Fibroblast of mammary gland (primary cell): ENCODE results near the gene PPFIBP1.

Experiments
- DNase-seq: peaks from one replicate; pipeline ENCODE4 v3.0.0-alpha.2; 2010; ENCODE audit warnings: low read depth
- H3K4me3 ChIP-seq: 2 replicates; pipeline ENCODE4 v1.5.1; 2011; ENCODE audit warnings: low read depth, mild to moderate bottlenecking, low read length, moderate library complexity; ENCODE audit not compliant: control insufficient read depth
- TF ChIP-seq, protein P1 (sequence below): conservative IDR thresholded peaks from 2 replicates; pipeline ENCODE4 v1.5.1; 2011; ENCODE audit warnings: low read depth, low read length, inconsistent platforms; ENCODE audit not compliant: control insufficient read depth, insufficient read depth

The PPFIBP1 gene

GRCh38 chr12:27707216-27707615, 183.2 kb downstream of the PPFIBP1 start:
- TF ChIP-seq, protein P1, sequence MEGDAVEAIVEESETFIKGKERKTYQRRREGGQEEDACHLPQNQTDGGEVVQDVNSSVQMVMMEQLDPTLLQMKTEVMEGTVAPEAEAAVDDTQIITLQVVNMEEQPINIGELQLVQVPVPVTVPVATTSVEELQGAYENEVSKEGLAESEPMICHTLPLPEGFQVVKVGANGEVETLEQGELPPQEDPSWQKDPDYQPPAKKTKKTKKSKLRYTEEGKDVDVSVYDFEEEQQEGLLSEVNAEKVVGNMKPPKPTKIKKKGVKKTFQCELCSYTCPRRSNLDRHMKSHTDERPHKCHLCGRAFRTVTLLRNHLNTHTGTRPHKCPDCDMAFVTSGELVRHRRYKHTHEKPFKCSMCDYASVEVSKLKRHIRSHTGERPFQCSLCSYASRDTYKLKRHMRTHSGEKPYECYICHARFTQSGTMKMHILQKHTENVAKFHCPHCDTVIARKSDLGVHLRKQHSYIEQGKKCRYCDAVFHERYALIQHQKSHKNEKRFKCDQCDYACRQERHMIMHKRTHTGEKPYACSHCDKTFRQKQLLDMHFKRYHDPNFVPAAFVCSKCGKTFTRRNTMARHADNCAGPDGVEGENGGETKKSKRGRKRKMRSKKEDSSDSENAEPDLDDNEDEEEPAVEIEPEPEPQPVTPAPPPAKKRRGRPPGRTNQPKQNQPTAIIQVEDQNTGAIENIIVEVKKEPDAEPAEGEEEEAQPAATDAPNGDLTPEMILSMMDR = no peak
- H3K4me3 ChIP-seq = no peak overlapping the region
- no peak for DNase-seq

DNA sequence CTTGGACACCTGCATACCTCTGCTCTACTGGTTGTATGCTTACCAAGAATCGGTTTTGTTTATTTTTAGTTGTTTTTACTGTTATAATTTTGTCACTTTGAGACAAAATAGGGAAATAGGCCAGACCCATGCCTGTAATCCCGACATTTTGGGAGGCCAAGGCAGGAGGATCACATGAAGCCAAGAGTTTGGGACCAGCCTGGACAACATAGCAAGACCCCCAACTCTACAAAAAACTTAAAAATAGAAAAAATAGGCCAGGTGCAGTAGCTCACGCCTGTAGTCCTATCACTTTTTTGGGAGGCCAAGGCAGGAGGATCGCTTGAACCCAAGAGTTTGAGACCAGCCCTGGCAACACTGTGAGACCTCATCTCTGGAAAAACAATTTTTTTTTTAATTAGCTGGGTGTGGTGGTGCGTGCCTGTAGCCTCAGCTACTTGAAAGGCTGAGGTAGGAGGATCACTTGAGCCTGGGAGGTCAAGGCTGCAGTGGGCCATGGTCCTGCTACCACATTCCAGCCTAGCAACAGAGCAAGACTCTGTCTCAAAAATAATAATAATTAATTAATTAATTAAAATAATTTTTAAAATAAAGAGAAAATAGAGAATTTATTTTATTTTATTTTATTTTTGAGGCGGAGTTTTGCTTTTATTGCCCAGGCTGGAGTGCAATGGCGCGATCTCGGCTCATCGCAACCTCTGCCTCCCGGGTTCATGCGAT, 185.4 kb downstream of the PPFIBP1 start:
- DNase-seq = no peak
- no peak overlapping the region for H3K4me3 ChIP-seq
- TF ChIP-seq, protein P1 = no peak

GRCh38 chr12:27709932-27710591, 186.1 kb downstream of the PPFIBP1 start:
- TF ChIP-seq, protein P1 = no peak
- DNase-seq = peak; percentile 68
- H3K4me3 ChIP-seq = peak overlapping the region; percentile 99

DNA sequence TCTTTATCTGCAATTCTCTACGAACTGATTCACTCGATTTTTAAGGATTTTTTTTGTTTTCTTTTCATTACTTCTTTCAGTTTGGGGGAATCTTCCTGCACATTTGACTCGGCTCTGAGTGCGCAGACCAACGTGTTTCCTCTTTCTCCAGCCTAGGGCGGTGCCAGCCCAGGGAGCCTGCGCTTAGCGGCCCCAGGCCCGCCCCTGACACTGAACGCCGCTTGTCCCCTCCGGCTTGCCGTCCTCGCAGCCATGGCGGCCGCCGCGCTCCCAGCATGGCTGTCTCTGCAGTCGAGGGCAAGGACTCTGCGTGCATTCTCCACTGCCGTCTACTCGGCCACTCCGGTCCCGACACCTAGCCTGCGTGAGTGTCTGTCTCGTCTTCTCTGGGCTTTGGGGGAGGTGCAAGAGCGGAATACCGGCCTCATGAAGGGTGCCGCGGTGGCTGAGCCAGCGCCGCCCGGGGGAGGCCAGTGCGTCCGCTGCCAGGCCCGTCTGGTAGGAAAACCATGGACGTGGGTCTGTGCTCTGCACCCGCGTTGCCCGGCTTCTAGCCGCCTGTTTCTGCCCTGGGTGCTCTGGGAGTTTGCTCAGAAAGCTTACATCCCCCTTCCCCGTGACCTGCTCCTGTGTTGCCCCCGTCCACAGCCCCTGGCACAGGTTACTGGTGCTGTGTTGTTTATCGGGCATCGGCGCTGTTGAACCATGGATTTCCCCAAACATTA, 186.7 kb downstream of the PPFIBP1 start, which contains the start of gene MRPS35:
Gene MRPS35 (plus strand): TSS at position 241 of the 725 bp plus-strand sequence. CDS start 12 bp downstream, at position 253.
- peak; percentile 91 for DNase-seq
- H3K4me3 ChIP-seq = peak within 1 kb of the TSS; percentile 99
- TF ChIP-seq, protein P1 = no peak

DNA sequence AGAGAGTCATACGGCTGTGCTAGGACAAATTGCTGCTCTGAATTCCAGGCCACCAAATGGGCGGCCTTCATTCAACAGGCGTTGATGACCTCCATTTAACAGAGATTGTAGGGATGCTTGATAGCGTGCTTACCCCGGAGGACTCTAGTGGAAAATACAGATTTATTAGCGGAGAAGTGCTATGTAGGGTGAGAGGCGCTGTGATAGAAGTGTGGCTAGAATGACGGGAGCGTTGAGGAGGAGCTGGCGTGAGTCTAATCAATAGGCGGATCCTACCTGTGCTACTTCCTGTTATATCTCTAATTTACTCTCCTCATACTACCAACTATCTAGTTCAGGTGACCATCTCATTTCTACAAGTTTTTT, 187.3 kb downstream of the PPFIBP1 start:
- H3K4me3 ChIP-seq = peak overlapping the region; percentile 99
- no peak for DNase-seq

DNA sequence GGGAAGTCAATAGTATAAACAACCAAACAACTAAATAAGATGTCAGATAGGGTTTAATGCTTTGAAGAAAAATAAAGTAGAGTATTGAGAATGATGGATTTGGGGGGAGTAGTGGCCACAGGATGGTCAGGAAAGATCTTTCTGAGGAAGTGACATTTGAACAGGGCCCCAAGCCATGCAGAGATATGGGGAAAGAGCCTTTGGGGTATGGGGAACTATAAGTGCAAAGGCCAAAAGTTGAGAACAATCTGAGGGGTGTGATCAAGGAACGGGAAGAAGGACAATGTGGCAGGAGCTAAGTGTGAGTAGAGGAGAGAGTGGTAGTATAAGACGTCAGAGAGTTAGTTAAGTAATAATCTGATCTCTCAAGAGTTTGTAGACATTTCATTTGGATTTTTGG, 188.0 kb downstream of the PPFIBP1 start:
- TF ChIP-seq, protein P1 = no peak
- DNase-seq = no peak
- H3K4me3 ChIP-seq = peak overlapping the region; percentile 99

More for the DNA sequence above, 187.3 kb downstream of the PPFIBP1 start:
- TF ChIP-seq, protein P1 = no peak
